Measurements from ENCODE around the gene AR. TPM values are rescaled to one million over a fixed set of nuclear protein-coding genes. Genes with fewer than 3 reads are reported as not detected.

Gene AR
- total and polyA plus RNA-seq, 2 donors (not counting 1 experiment from before 2014, with no cell fraction given), result not detected

DNA sequence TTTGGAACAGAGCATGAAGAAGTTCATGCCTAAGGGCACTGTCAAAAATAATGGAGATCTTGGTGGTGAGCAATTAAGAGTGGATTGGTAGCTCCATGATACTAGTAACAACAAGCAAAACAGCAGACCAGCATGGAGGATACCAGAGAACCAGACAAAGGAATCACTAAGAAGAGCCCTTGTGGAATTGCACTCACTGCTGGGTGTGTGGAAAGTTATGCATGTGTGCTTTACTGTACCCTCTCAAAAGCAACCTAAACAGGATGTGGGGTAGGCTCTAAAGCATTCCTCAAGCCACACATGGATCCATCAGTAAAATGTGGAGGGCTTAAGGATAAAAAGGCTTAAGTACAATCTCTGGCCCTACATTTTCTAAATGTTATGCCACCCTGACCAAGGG is 69.5 kb downstream of the AR start:
- H2AFZ ChIP-seq (ENCODE audit: insufficient read depth, low read depth, low read length, poor library complexity, severe bottlenecking), result no peak overlapping the region
- no peaks in the 10 kb centered on the region for H3K4me1 Mint-ChIP-seq
- H4K20me1 ChIP-seq (ENCODE audit: control insufficient read depth, insufficient read depth, low read length, poor library complexity, severe bottlenecking), result no peaks in the 10 kb centered on the region
- no peak overlapping the region for H3K4me2 ChIP-seq (replicated peaks; ENCODE audit: low read depth, low read length, poor library complexity, severe bottlenecking)
- no peak overlapping the region for H3K9ac ChIP-seq (ENCODE audit: low read length)
- H3K4me1 ChIP-seq (ENCODE audit: control insufficient read depth in 2 of 2, insufficient read depth in 2 of 2, low read length in 2 of 2), result no peaks in the 10 kb centered on the region
- ChIA-PET CTCF (no interaction called here), POLR2A (no interaction called here)
- H3K27ac ChIP-seq (ENCODE audit: low read length in 2 of 2), result no peak overlapping the region
- ATAC-seq (ENCODE audit: low read depth), result no peak
- H3K27me3 ChIP-seq (replicated peaks in 1 of 4; ENCODE audit: control extremely low read depth in 1 of 4, control insufficient read depth in 3 of 4, insufficient read depth in 4 of 4, low read length in 3 of 4), result no peaks in the 10 kb centered on the region
- intact Hi-C loops (cut with micrococcal nuclease), result no loop called here
- no peaks in the 10 kb centered on the region for H3K9me3 Mint-ChIP-seq (ENCODE audit: insufficient read depth)
- H3K4me3 ChIP-seq (ENCODE audit: control extremely low read depth in 1 of 5, extremely low read depth in 1 of 5, insufficient read depth in 1 of 5, low read depth in 2 of 5, low read length in 4 of 5), result no peak overlapping the region
- no peak overlapping the region for H3K27ac Mint-ChIP-seq
- H3K4me3 Mint-ChIP-seq, result no peak overlapping the region
- no peaks in the 10 kb centered on the region for H3K9me3 ChIP-seq (ENCODE audit: control extremely low read depth in 1 of 3, control insufficient read depth in 2 of 3, insufficient read depth in 1 of 3, low read length in 2 of 3)
- no peak for DNase-seq
- no peaks in the 10 kb centered on the region for H3K79me2 ChIP-seq (ENCODE audit: control insufficient read depth, insufficient read depth, low read length)
- no peaks in the 10 kb centered on the region for H3K36me3 ChIP-seq (replicated peaks in 1 of 2; ENCODE audit: control extremely low read depth in 1 of 2, control insufficient read depth in 1 of 2, extremely low read depth in 1 of 2, insufficient read depth in 2 of 2, low read length in 1 of 2)
- TF ChIP-seq, protein P1, sequence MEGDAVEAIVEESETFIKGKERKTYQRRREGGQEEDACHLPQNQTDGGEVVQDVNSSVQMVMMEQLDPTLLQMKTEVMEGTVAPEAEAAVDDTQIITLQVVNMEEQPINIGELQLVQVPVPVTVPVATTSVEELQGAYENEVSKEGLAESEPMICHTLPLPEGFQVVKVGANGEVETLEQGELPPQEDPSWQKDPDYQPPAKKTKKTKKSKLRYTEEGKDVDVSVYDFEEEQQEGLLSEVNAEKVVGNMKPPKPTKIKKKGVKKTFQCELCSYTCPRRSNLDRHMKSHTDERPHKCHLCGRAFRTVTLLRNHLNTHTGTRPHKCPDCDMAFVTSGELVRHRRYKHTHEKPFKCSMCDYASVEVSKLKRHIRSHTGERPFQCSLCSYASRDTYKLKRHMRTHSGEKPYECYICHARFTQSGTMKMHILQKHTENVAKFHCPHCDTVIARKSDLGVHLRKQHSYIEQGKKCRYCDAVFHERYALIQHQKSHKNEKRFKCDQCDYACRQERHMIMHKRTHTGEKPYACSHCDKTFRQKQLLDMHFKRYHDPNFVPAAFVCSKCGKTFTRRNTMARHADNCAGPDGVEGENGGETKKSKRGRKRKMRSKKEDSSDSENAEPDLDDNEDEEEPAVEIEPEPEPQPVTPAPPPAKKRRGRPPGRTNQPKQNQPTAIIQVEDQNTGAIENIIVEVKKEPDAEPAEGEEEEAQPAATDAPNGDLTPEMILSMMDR (IDR thresholded peaks at IDR 0.05), result no peak
- no peak for TF ChIP-seq EZH2 (IDR thresholded peaks at IDR 0.05; ENCODE audit: borderline replicate concordance, insufficient read depth, low read depth, low read length, poor library complexity, severe bottlenecking)
- H3K27me3 Mint-ChIP-seq, result no peaks in the 10 kb centered on the region

DNA sequence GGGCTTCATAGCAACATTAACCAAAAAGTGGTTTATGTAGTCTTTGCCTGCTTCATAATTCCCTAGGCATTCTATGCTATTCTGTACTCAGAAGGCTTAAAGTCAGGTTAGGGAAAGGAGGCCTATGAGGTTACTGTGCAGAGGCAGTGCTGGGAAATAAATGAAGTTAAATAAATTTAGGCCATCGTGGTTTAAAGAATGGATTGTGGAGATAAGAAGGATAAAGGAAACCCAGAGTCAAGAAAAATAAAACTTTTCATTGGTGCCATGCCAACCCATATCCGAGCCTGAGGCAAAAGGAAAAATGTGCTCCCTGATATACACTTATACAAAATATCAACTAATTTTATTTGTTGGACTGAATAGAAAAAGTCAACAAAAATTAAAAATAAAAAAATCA is 70.2 kb downstream of the AR start:
- ChIA-PET POLR2A (no interaction called here), CTCF (no interaction called here)
- no peaks in the 10 kb centered on the region for H3K36me3 ChIP-seq (replicated peaks in 1 of 2; ENCODE audit: control extremely low read depth in 1 of 2, control insufficient read depth in 1 of 2, extremely low read depth in 1 of 2, insufficient read depth in 2 of 2, low read length in 1 of 2)
- no peaks in the 10 kb centered on the region for H3K9me3 ChIP-seq (ENCODE audit: control extremely low read depth in 1 of 3, control insufficient read depth in 2 of 3, insufficient read depth in 1 of 3, low read length in 2 of 3)
- Mint-ChIP-seq H3K27me3 (no peaks in the 10 kb centered on the region), H3K4me3 (no peak overlapping the region), H3K27ac (no peak overlapping the region), H3K4me1 (no peaks in the 10 kb centered on the region), H3K9me3 (ENCODE audit: insufficient read depth) (no peaks in the 10 kb centered on the region)
- WGBS (ENCODE audit: insufficient coverage), result no CpG with 5 or more reads among the region's 2 CpGs
- no peaks in the 10 kb centered on the region for H3K4me1 ChIP-seq (ENCODE audit: control insufficient read depth in 2 of 2, insufficient read depth in 2 of 2, low read length in 2 of 2)
- H3K27ac ChIP-seq (ENCODE audit: low read length in 2 of 2), result no peak overlapping the region
- H2AFZ ChIP-seq (ENCODE audit: insufficient read depth, low read depth, low read length, poor library complexity, severe bottlenecking), result no peak overlapping the region
- H3K9ac ChIP-seq (ENCODE audit: low read length), result no peak overlapping the region
- intact Hi-C loops (cut with micrococcal nuclease), result no loop called here
- no peak for ATAC-seq (ENCODE audit: low read depth)
- TF ChIP-seq EZH2 (IDR thresholded peaks at IDR 0.05; ENCODE audit: borderline replicate concordance, insufficient read depth, low read depth, low read length, poor library complexity, severe bottlenecking), result no peak
- TF ChIP-seq, protein P1 (IDR thresholded peaks at IDR 0.05), result no peak
- H4K20me1 ChIP-seq (ENCODE audit: control insufficient read depth, insufficient read depth, low read length, poor library complexity, severe bottlenecking), result no peaks in the 10 kb centered on the region
- no peak overlapping the region for H3K4me3 ChIP-seq (ENCODE audit: control extremely low read depth in 1 of 5, extremely low read depth in 1 of 5, insufficient read depth in 1 of 5, low read depth in 2 of 5, low read length in 4 of 5)
- DNase-seq, result no peak
- H3K79me2 ChIP-seq (ENCODE audit: control insufficient read depth, insufficient read depth, low read length), result no peaks in the 10 kb centered on the region
- H3K27me3 ChIP-seq (replicated peaks in 1 of 4; ENCODE audit: control extremely low read depth in 1 of 4, control insufficient read depth in 3 of 4, insufficient read depth in 4 of 4, low read length in 3 of 4), result no peaks in the 10 kb centered on the region
- H3K4me2 ChIP-seq (replicated peaks; ENCODE audit: low read depth, low read length, poor library complexity, severe bottlenecking), result no peak overlapping the region

Measured in B cell (primary cell).